Duodenal mucosa (tissue), 2 donors: ENCODE data around the gene IRF4.
"Not testable (repeated sequence)": the region's sequence is repeated elsewhere in the genome, so short reads cannot be mapped to it uniquely, and the experiment has no call there.

ENCODE experiments used
- H3K27ac ChIP-seq: one replicate; pipeline ENCODE4 v1.7.0; 2013; ENCODE audit warnings: low read depth, low read length
- H3K27me3 ChIP-seq, 2 donors: one replicate each; pipeline ENCODE4 v1.7.0; 2013; ENCODE audit warnings: low read length in 2 of 2, control low read depth in 1 of 2; ENCODE audit not compliant: insufficient read depth in 2 of 2, control insufficient read depth in 1 of 2
- H3K36me3 ChIP-seq, 2 donors: one replicate each; pipeline ENCODE4 v1.7.0; 2013; ENCODE audit warnings: low read length in 2 of 2, control low read depth in 1 of 2; ENCODE audit not compliant: insufficient read depth in 2 of 2, control insufficient read depth in 1 of 2
- H3K4me1 ChIP-seq, 2 donors: one replicate each; pipeline ENCODE4 v1.7.0; 2013; ENCODE audit warnings: low read length in 2 of 2, control low read depth in 1 of 2; ENCODE audit not compliant: insufficient read depth in 2 of 2, control insufficient read depth in 1 of 2
- H3K4me3 ChIP-seq, 2 donors: one replicate each; pipeline ENCODE4 v1.7.0; 2013; ENCODE audit warnings: low read length in 2 of 2, low read depth in 1 of 2
- H3K9ac ChIP-seq, 2 donors: one replicate each; pipeline ENCODE4 v1.7.0; 2013; ENCODE audit warnings: low read length in 2 of 2, low read depth in 1 of 2
- H3K9me3 ChIP-seq, 2 donors: one replicate each; pipeline ENCODE4 v1.7.0; 2013; ENCODE audit warnings: low read length in 2 of 2, control low read depth in 1 of 2; ENCODE audit not compliant: control insufficient read depth in 1 of 2

IRF4 gene

DNA sequence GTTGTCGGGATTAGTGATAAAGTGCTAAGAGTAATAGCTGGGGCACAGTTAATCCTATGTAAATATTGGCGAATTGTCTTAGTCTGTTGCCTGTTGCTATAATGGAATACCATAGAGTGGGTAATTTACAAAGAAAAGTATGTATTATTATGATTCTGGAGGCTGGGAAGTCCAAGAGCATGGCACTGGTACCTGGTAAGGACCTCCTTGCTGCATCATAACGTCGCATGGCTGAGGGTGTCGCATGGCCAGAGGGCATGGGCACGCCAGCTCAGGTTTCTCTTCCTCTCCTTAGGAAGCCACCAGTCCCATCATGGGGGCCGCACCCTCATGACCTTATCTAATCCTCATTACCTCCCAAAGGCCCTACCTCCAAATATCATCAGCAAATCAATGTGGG, 29.7 kb downstream of the IRF4 start:
- Histone ChIP-seq H3K27ac (no peak overlapping the region), H3K9me3 (no peaks in the 10 kb centered on the region), H3K4me1 (no peaks in the 10 kb centered on the region), H3K9ac (no peak overlapping the region), H3K27me3 (no peaks in the 10 kb centered on the region), H3K4me3 (no peak overlapping the region), H3K36me3 (no peaks in the 10 kb centered on the region)

DNA sequence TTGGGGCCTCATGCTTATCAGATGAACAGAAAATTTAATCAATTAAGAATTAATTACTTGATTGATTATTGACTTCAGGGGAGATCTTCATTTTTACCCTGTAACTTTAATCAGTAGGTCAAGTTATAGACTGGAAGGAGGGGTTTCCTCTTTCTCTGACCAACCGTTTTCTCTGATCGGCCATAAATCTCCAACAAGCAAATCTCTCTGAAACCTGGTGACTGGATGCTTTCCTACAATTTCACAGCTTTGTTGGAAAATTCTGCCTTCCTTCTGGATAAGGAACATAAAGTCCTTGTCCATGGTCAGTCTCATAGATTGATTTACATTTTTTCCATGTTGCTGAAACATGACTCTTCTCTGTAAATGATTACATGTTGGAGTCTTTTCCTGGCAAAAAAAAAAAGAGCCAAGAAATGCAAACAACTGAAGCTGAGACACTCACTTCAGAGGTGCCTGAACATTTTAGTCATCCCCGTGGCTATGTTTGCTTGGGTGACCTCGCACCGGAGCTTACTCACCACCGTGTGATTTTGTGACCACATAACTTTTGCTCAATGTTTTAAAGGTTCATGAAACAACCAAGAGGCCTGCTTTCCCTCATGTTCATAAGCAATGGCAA, 31.0 kb downstream of the IRF4 start:
- Histone ChIP-seq H3K4me1 (no peaks in the 10 kb centered on the region), H3K36me3 (no peaks in the 10 kb centered on the region), H3K4me3 (no peak overlapping the region), H3K9ac (no peak overlapping the region), H3K27me3 (no peaks in the 10 kb centered on the region), H3K27ac (no peak overlapping the region), H3K9me3 (no peaks in the 10 kb centered on the region)

DNA sequence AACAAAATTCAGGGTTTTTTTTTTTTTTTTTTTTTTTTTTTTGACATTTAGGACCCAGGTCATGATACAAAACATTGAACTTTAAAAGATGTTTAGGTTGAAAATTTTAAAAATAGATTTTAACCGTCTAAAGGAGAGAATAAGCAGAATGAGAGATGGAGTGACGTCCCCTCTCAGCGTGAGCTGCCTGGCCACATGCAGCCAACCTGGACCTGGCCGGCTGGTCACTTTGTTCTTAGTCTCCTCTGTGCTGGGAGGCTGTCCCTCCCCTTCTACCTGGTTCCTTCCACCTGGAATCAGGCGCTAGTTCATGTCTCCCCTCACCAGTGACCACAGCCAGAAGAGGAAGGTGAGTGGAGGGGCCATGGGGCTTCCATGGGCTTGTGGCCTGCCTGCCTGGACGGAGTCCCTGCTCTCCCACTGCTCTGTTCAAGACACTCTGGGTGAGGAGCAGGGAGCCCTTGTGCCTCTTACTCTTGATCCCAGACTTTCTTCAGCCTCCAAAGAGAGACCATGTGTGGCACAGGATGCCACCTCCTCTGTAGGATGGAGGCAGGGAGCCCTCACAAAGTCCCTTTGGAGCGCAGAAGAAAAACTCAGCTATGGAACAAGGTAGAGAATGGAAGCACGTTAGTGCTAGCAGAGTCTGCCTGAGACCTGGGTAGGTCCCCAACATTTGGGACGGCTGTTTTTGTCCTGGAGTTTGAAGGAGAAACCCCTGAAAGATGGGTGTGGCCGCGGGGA, 31.7 kb downstream of the IRF4 start:
- no peaks in the 10 kb centered on the region for H3K27me3 ChIP-seq
- H3K9ac ChIP-seq = no peak overlapping the region
- H3K27ac ChIP-seq = no peak overlapping the region
- no peak overlapping the region for H3K4me3 ChIP-seq
- no peaks in the 10 kb centered on the region for H3K36me3 ChIP-seq
- no peaks in the 10 kb centered on the region for H3K4me1 ChIP-seq
- no peaks in the 10 kb centered on the region for H3K9me3 ChIP-seq

DNA sequence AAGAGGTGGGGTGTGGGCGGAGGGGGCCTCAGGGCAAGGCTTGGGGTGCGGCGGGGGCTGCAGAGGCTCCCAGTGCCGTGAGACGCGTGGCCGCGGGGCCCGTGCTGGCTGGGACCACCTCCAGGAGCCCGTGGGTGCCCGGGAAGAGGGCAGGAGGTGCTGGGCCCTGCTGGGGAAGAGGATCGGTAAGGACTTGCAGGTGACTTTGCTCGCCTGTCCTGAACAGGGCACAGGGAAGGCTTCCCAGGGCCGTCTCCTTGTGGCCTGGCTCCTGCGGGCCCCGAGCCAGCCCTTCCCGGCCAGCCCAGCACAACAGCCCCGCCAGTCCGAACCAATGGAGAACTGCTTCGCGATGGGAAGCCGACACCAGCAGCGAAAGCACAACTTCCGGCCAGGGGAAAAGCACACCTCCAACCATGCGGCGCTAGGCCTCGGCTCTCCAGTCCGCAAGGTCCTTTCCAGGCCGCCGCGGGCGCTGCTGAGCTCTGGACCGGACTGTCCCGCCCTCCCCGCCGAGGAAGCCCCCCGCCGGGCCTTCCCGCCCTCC, 32.3 kb downstream of the IRF4 start:
- H3K9ac ChIP-seq = no peak overlapping the region
- no peak overlapping the region for H3K4me3 ChIP-seq
- no peak overlapping the region for H3K27ac ChIP-seq
- no peaks in the 10 kb centered on the region for H3K9me3 ChIP-seq
- no peaks in the 10 kb centered on the region for H3K27me3 ChIP-seq
- H3K36me3 ChIP-seq = no peaks in the 10 kb centered on the region
- no peaks in the 10 kb centered on the region for H3K4me1 ChIP-seq

DNA sequence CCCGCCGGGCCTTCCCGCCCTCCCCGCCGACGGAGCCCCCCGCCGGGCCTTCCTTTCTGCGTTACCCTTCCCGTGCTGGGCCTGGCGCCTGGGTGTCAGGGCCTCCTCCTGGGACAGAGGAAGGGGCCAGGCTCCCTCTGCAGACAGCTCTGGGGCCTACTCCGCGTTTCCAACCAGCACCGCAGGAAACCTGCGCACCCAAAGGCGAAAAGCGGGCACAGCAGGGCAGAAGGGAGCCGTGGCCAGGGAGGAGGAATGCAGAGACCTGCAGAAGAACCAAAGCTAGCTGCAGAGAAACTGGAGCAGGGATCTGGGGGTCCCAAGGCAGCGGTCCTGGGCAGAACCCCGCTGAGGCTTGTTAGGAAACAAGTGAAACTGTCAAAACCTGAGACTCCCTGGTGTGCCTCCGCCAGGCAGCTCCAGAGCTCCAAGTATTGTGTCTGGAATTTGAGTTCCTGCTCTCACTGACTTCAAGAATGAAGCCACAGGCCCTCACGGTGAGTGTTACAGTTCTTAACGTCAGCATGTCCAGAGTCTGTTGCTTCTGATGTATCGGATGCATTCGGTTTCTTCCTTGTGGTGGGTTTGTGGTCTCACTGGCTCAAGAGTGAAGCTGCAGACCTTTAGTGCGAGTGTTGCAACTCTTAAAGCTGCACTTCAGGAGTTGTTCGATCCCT, 33.3 kb downstream of the IRF4 start:
- no peak overlapping the region for H3K4me3 ChIP-seq
- no peaks in the 10 kb centered on the region for H3K4me1 ChIP-seq
- no peak overlapping the region for H3K9ac ChIP-seq
- no peaks in the 10 kb centered on the region for H3K9me3 ChIP-seq
- no peak overlapping the region for H3K27ac ChIP-seq
- no peaks in the 10 kb centered on the region for H3K27me3 ChIP-seq
- no peaks in the 10 kb centered on the region for H3K36me3 ChIP-seq

DNA sequence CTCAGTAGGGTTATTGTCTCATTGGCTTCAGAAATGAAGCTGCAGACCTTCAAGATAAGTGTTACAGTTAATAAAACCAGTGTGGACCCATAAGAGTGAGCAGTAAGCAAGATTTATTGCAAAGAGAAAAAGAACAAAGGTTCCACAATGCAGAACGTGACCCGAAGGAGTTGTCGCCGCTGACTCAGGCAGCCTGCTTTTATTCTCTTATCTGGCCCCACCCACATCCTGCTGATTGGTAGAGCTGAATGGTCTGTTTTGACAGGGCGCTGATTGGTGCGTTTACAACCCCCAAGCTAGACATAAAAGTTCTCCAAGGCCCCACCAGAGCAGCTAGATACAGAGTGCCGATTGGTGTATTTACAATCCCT, 33.9 kb downstream of the IRF4 start:
- H3K4me1 ChIP-seq, H3K36me3 ChIP-seq, H3K9ac ChIP-seq, H3K27ac ChIP-seq, H3K27me3 ChIP-seq, H3K9me3 ChIP-seq, H3K4me3 ChIP-seq: not testable (repeated sequence)

DNA sequence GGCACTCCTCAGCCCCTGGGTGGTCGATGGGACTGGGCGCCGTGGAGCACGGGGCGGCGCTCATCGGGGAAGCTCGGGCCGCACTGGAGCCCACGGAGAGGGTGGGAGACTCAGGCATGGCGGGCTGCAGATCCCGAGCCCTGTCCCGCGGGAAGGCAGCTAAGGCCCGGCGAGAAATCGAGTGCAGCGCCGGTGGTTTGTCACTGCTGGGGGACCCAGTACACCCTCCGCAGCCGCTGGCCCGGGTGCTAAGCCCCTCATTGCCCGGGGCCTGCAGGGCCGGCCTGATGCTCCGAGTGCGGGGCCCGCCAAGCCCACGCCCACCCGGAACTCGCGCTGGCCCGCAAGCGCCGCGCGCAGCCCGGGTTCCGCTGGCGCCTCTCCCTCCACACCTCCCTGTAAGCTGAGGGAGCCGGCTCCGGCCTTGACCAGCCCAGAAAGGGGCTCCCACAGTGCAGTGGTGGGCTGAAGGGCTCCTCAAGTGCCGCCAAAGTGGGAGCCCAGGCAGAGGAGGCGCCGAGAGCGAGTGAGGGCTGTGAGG, 34.7 kb downstream of the IRF4 start:
- not testable (repeated sequence) for H3K27me3 ChIP-seq, H3K4me1 ChIP-seq, H3K27ac ChIP-seq, H3K9ac ChIP-seq, H3K4me3 ChIP-seq, H3K9me3 ChIP-seq, H3K36me3 ChIP-seq

DNA sequence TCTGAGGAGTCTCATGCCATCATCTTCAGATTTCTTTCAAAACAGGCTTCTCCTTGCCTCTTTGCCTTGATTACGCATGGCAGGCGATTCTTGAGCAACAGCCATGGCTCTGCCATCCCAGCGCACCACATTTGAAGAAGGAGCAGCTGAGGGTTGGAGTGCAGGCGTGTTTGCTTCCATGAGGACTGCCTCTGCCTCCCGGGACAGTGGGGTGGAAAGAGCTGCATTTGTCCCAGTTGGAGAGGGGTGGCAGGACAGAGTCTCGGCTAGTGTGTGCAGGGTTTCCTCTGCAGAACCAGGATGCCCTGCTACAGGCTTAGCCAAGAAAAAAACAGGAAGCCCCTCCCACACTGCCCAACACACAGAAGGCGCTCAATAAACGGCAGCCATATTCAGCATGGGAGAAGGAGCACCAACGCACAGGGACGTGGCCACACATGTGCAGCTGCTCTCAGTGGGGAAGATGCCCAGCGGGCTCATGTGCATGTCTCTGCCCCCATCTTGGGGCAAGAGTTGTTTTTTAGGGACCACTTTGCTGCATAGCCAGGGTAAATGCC, 36.6 kb downstream of the IRF4 start:
- Histone ChIP-seq H3K9ac (no peak overlapping the region), H3K4me3 (no peak overlapping the region), H3K27me3 (no peaks in the 10 kb centered on the region), H3K9me3 (no peaks in the 10 kb centered on the region), H3K27ac (no peak overlapping the region), H3K4me1 (no peaks in the 10 kb centered on the region), H3K36me3 (no peaks in the 10 kb centered on the region)

DNA sequence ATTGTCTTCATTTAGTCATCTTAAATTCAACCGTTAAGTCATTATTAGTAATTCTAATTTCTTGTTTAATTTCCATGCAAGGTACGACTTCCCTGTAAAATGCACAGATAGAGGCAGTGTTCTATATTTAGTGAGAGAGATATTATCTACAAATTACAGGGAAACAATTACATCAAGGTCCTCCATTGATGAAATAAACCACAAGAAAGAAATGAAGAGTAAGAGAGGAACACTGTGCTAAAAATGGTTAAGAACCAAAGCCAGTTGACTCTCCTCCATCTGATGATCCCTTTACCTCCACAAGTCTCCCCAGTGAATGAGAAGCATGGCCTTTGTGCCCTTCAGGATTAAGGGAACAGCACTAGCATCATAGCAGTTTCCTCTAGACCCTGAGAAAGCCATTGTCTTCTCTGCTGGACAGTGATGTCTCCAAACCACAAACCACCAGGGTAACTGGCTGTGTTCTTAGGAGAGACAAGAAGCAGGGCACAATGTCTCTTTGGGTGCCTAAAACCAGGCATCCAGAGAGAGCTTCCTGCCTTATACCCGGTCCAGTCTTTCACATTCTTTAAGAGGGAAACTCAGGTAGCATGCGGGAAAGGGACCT, 38.1 kb downstream of the IRF4 start:
- no peak overlapping the region for H3K9ac ChIP-seq
- H3K27me3 ChIP-seq = no peaks in the 10 kb centered on the region

More for the DNA sequence above, 38.1 kb downstream of the IRF4 start:
- H3K27ac ChIP-seq = no peak overlapping the region
- H3K4me3 ChIP-seq = no peak overlapping the region
- no peaks in the 10 kb centered on the region for H3K4me1 ChIP-seq
- no peaks in the 10 kb centered on the region for H3K9me3 ChIP-seq
- no peaks in the 10 kb centered on the region for H3K36me3 ChIP-seq
